HG02798 (cell line): ENCODE results near the gene PEX19.

Source experiments
- ATAC-seq: cut with Tn5 transposase; IDR thresholded peaks from one replicate; pipeline ENCODE4 v1.9.1; 2021; ENCODE audit warnings: mild to moderate bottlenecking; ENCODE audit not compliant: unreplicated experiment, poor library complexity

Gene PEX19

GRCh38 chr1:160243767-160244166 lies 41.2 kb downstream of the PEX19 start:
- ATAC-seq: no peak

DNA sequence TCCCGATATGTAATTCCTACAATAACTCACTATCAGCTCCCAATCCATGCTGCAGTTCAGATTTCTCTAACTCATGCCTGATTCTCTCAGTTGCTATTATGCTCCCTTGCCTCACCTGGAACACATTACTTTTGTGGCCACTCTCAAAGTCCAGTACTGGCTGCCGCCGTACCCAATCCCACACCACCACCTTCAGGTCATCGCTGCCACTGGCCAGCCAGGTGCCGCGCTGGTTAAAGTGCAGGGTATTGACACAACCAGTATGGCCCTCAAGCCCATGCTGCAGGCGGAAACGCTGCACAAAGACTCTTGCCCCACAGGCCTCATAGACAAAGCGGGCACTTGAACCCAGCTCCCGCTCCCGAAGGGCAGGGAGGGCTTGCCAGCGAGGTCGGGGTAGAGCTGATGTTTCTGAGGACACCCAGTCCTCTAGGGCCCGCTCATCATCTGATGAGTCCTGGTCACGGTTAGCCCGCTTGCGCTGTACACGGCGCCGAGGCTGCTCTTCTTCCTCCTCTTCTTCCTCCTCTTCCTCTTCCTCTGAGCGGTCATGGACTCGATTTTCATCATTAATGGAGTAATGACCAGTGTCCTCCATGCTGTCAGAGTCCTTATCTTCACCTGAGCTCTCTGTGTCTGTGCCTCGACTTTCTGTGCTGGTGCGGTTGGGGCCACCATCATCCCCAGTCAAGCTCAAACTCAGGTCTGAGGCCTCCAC lies 45.2 kb downstream of the PEX19 start:
- ATAC-seq: no peak

GRCh38 chr1:160238408-160238807 lies 46.5 kb downstream of the PEX19 start:
- ATAC-seq: no peak

GRCh38 chr1:160237558-160237957 lies 47.4 kb downstream of the PEX19 start:
- ATAC-seq: no peak

DNA sequence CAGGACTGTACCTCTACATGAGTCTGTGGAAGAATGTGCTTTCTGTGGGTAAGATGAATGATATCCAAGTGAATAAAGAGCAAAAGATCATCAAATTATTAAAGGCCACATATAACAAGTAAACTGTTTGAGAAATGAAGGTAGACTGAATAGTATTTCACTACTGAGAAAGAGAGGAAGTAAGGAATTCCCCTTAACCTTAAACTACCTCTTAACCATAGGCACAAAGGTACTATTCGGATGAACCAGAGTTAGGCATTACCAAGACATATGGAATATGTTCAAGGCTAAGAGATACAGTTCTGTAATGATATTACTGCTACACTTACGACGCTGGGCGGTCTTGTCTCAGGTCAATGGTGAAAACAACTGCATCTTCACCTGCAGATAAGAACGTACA lies 48.1 kb downstream of the PEX19 start:
- no peak for ATAC-seq

- no peak for ATAC-seq
Observed at GRCh38 chr1:160232911-160233310, 52.0 kb downstream of the PEX19 start.

DNA sequence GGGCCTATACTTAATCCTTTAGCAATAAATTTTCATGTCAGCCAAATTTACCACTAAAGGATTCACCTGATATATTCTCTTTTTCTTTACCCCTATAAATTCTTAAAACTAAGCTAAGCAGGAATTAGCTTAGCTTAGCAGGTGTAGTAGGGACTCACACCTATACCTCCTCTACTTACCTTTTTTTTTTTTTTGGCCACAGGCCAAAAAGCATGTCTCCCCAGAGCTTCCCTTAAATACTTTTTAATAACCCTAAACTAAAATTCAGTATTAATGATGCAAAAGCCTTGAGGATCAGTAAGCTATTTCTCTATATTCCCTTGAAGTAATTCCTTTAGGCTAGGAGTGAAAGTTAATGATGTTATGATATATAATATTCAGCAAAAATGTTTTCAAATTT lies 56.5 kb downstream of the PEX19 start:
- no peak for ATAC-seq

- ATAC-seq: no peak
Observed at GRCh38 chr1:160227561-160227960, 57.4 kb downstream of the PEX19 start.

GRCh38 chr1:160227034-160227433 lies 57.9 kb downstream of the PEX19 start:
- no peak for ATAC-seq
